K562 (cell line): ENCODE data around the gene FBXL13. TPM values are rescaled to one million over a fixed set of nuclear protein-coding genes. Genes with fewer than 3 reads are reported as not detected.

Source experiments
- ATAC-seq: fragments of 200-7000 bp; cut with Tn5 transposase; 3 replicates; pipeline ENCODE4 v1.9.1; 2020; ENCODE audit warnings: moderate library complexity
- BruUV-seq: library from RNA; stranded (reverse); fragments of 400-500 nt; replicated peaks from 2 replicates; lab custom pipeline; 2021; lab: Mats Ljungman, UMichigan
- CTCF ChIA-PET: fragments of 300-600 bp; formaldehyde crosslinking; extraction: SDS; loops from one replicate; lab custom pipeline; 2021; ENCODE audit warnings: low intra/inter-chr PET ratio; lab: Yijun Ruan, JAX
- POLR2A ChIA-PET: fragments of 300-600, 350-650 bp; sonication (Branson Sonifier 250); formaldehyde crosslinking; extraction: SDS; loops from one replicate; lab custom pipeline; 2021; ENCODE audit warnings: antibody characterized with exemption, inconsistent platforms; lab: Yijun Ruan, JAX
- DNase-seq, 4 experiments: peaks; one replicate each; pipeline versions ENCODE4 v3.0.0 to v3.0.0-alpha.2; 2011 to 2018; ENCODE audit warnings: low spot score in 3 of 4, mixed read lengths in 3 of 4; ENCODE audit errors: extremely low read depth in 1 of 4
- FAIRE-seq: peaks from 2 replicates; lab custom pipeline; 2011; peaks lifted over from hg19 to GRCh38; lab: Jason Lieb, UNC
- H2AFZ ChIP-seq: 2 replicates; pipeline ENCODE4 v1.6.0; 2011; ENCODE audit warnings: low read depth, low read length, control low read depth, inconsistent platforms
- H3K27ac ChIP-seq: fragments of 200-600 bp; 3 replicates; pipeline ENCODE4 v1.8.0; 2011; ENCODE audit warnings: low read depth, mild to moderate bottlenecking, control low read depth, inconsistent platforms, low read length, moderate library complexity, mixed read lengths; ENCODE audit errors: extremely low read depth
- H3K27me3 ChIP-seq, 2 experiments: fragments of 300-600 bp in 1 of 2; 2 replicates in 1 of 2; 3 replicates in 1 of 2; pipeline versions ENCODE4 v1.6.0 to v1.8.0; 2011; ENCODE audit warnings: inconsistent platforms in 2 of 2, low read length in 2 of 2, mild to moderate bottlenecking in 1 of 2, mixed read lengths in 1 of 2, moderate library complexity in 1 of 2; ENCODE audit not compliant: control insufficient read depth in 2 of 2, insufficient read depth in 2 of 2
- H3K36me3 ChIP-seq: fragments of 300-600 bp; 3 replicates; pipeline ENCODE4 v1.8.0; 2011; ENCODE audit warnings: mild to moderate bottlenecking, low read length, inconsistent platforms; ENCODE audit not compliant: control insufficient read depth, insufficient read depth
- H3K4me1 ChIP-seq, 2 experiments: fragments of 200-600 bp in 1 of 2; replicated peaks in 1 of 2; 2 replicates in 1 of 2; 3 replicates in 1 of 2; pipeline versions ENCODE4 v1.5.1 to v1.8.0; 2011; ENCODE audit warnings: inconsistent platforms in 2 of 2, low read length in 2 of 2, mild to moderate bottlenecking in 1 of 2, mixed read lengths in 1 of 2, moderate library complexity in 1 of 2; ENCODE audit not compliant: control insufficient read depth in 2 of 2, insufficient read depth in 2 of 2
- H3K4me2 ChIP-seq: 2 replicates; pipeline ENCODE4 v1.6.1; 2011; ENCODE audit warnings: low read length, control low read depth, inconsistent platforms, mixed read lengths; ENCODE audit not compliant: insufficient read depth
- H3K4me3 ChIP-seq: fragments of 200-600 bp; sonication (generic), shearing (Covaris generic); 2 replicates; pipeline ENCODE4 v1.5.1; 2016; ENCODE audit warnings: control low read depth, inconsistent platforms
- H3K79me2 ChIP-seq: fragments of 200-600 bp; 3 replicates; pipeline ENCODE4 v1.8.0; 2011; ENCODE audit warnings: low read length, inconsistent platforms; ENCODE audit not compliant: control insufficient read depth, insufficient read depth
- H3K9ac ChIP-seq, 2 experiments: 2 replicates each; pipeline versions ENCODE4 v1.6.0 to v1.6.1; 2011; ENCODE audit warnings: low read depth in 2 of 2, low read length in 2 of 2, control low read depth in 1 of 2, inconsistent platforms in 1 of 2, mild to moderate bottlenecking in 1 of 2, mixed read lengths in 1 of 2; ENCODE audit not compliant: insufficient read depth in 1 of 2
- H3K9me1 ChIP-seq: one replicate; pipeline ENCODE4 v1.6.0; 2011; ENCODE audit warnings: inconsistent platforms, mild to moderate bottlenecking, low read length, moderate library complexity; ENCODE audit not compliant: control insufficient read depth, insufficient read depth
- H3K9me3 ChIP-seq: replicated peaks from 2 replicates; pipeline ENCODE4 v1.5.1; 2011; ENCODE audit warnings: low read depth, low read length, inconsistent platforms; ENCODE audit not compliant: control insufficient read depth, insufficient read depth
- H4K20me1 ChIP-seq: replicated peaks from 2 replicates; pipeline ENCODE4 v1.6.1; 2011; ENCODE audit warnings: low read length, inconsistent platforms, mixed read lengths; ENCODE audit not compliant: control insufficient read depth, insufficient read depth
- ARID1B ChIP-seq: fragments of 450-650 bp; IDR thresholded peaks from 2 replicates; pipeline ENCODE4 v1.6.1; 2016; ENCODE audit warnings: antibody characterized with exemption, mild to moderate bottlenecking, inconsistent platforms
- ARID3A ChIP-seq: IDR thresholded peaks from 2 replicates; pipeline ENCODE4 v1.6.1; 2012; ENCODE audit warnings: low read depth, low read length, improper control_type of control experiment, borderline replicate concordance
- E2F3 ChIP-seq: fragments of 250-450 bp; sonication (Bioruptor Pico); IDR thresholded peaks from 2 replicates; pipeline ENCODE4 v1.4.0; 2020; ENCODE audit warnings: mild to moderate bottlenecking
- FOS ChIP-seq: IDR thresholded peaks from 3 replicates; pipeline ENCODE4 v1.6.1; 2011; ENCODE audit not compliant: insufficient read length; ENCODE audit errors: extremely low read depth
- GATAD2A ChIP-seq: fragments of 450-650 bp; IDR thresholded peaks from 2 replicates; pipeline ENCODE4 v1.6.1; 2017
- GTF2F1 ChIP-seq: IDR thresholded peaks from 2 replicates; pipeline ENCODE4 v1.6.1; 2011; ENCODE audit warnings: low read depth, low read length, improper control_type of control experiment
- JUND ChIP-seq, 2 experiments: IDR thresholded peaks; 2 replicates in 1 of 2; 3 replicates in 1 of 2; pipeline ENCODE4 v1.6.1; 2011; ENCODE audit warnings: borderline replicate concordance in 2 of 2, low read depth in 2 of 2, low read length in 2 of 2, improper control_type of control experiment in 1 of 2, missing biosample characterization in 1 of 2, missing genetic modification characterization in 1 of 2, missing genetic modification reagents in 1 of 2
- ZNF165 ChIP-seq: fragments of 250-450 bp; sonication (Bioruptor Pico); IDR thresholded peaks from 2 replicates; pipeline ENCODE4 v1.4.0; 2020; ENCODE audit warnings: borderline replicate concordance
- in situ Hi-C: fragments of 300-500 bp; cut with MboI; formaldehyde crosslinking; loops from 4 replicates; pipeline ENCODE4 v1.15.0; 2018; ENCODE audit warnings: inconsistent platforms, mixed read lengths
- intact Hi-C: fragments of 100-400 bp; cut with micrococcal nuclease; formaldehyde crosslinking; loops from 2 replicates; pipeline ENCODE4 v1.14.2; 2022
- polyA plus RNA-seq, 8 experiments: library from polyadenylated mRNA; depleted of rRNA in 4 of 8; stranded (reverse) in 5 of 8; unstranded in 3 of 8; fragments of >200 nt; fragmentation: Nextera tagmentation in 2 of 8; fragmentation: Illumina TruSeq in 1 of 8; extraction: Ambion mirVana in 2 of 8; extraction: Trizol in 1 of 8; gene quantifications; 2 replicates each; pipeline versions ENCODE4 v1.2.1 to v1.2.3, GENCODE V29; 2011 to 2014; ENCODE audit warnings: inconsistent platforms in 1 of 8, missing spikeins in 1 of 8
- total RNA-seq, 7 experiments: library from RNA; depleted of rRNA in 6 of 7; stranded (reverse); fragments of >200 nt in 6 of 7; fragmentation: Illumina TruSeq in 2 of 7; extraction: Trizol in 2 of 7; gene quantifications; 2 replicates each; pipeline versions ENCODE4 v1.2.1 to v1.2.3, GENCODE V29; 2011 to 2021; ENCODE audit warnings: low replicate concordance in 1 of 7
- TF ChIP-seq, protein P1 (sequence below), 2 experiments: fragments of 450-650 bp in 1 of 2; IDR thresholded peaks; 2 replicates each; pipeline ENCODE4 v1.6.1; 2011 to 2017; ENCODE audit warnings: low read depth in 2 of 2, antibody characterized with exemption in 1 of 2, borderline replicate concordance in 1 of 2, low read length in 1 of 2, mild to moderate bottlenecking in 1 of 2, mixed read lengths in 1 of 2; ENCODE audit not compliant: control insufficient read depth in 1 of 2
- TF ChIP-seq, protein P2 (sequence below): sonication (generic); formaldehyde crosslinking; IDR thresholded peaks from 2 replicates; pipeline ENCODE4 v1.8.0; 2022; ENCODE audit warnings: mild to moderate bottlenecking, missing genetic modification reagents
- TF ChIP-seq, protein P3 (sequence below): sonication (generic); formaldehyde crosslinking; IDR thresholded peaks from 2 replicates; pipeline ENCODE4 v1.8.0; 2022; ENCODE audit warnings: mild to moderate bottlenecking, missing genetic modification reagents

The FBXL13 gene
- total and polyA plus RNA-seq, 9 of the 15 experiments (the other 6 are each of a cell fraction or from before 2014, with no cell fraction given) = 16.3 to 55.0 (median 25.4) TPM

GRCh38 chr7:102926783-102927140 lies 147.8 kb downstream of the FBXL13 start:
- no peaks in the 10 kb centered on the region for H3K9me1 ChIP-seq
- H3K4me3 ChIP-seq = no peak overlapping the region
- ChIA-PET CTCF (no interaction called here), POLR2A (interaction anchor here (3.6 kb wide), 1 partner anchor 11 kb away, joined by 21 read pairs; no protein-coding TSS in a partner anchor)
- no peak overlapping the region for H3K27ac ChIP-seq
- H3K4me1 ChIP-seq = peaks cover 7% of the 10 kb centered on the region in 2 experiments; a peak in 3 of 5 replicates
- H3K9ac ChIP-seq = no peak overlapping the region
- in situ Hi-C loops (no loop called here), intact Hi-C loops (no loop called here)
- no peaks in the 10 kb centered on the region; the same call in 1 of the 2 replicates for H4K20me1 ChIP-seq
- H3K27me3 ChIP-seq = no peaks in the 10 kb centered on the region
- DNase-seq (no peak), ATAC-seq (no peak), FAIRE-seq (no peak)
- no peak overlapping the region for H2AFZ ChIP-seq
- no TSS peak for BruUV-seq
- no peak overlapping the region for H3K4me2 ChIP-seq
- peaks cover 34% of the 10 kb centered on the region for H3K36me3 ChIP-seq
- H3K9me3 ChIP-seq = no peaks in the 10 kb centered on the region
- H3K79me2 ChIP-seq = no peaks in the 10 kb centered on the region
- TF ChIP-seq FOS (no peak), ZNF165 (no peak), E2F3 (CRISPR knock-in tag) (no peak), ARID1B (no peak), ARID3A (no peak), JUND (IDR thresholded peaks at IDR 0.05; ENCODE audit: borderline replicate concordance, low read depth, low read length) (no peak), JUND (tag; IDR thresholded peaks at IDR 0.05; ENCODE audit: borderline replicate concordance, low read depth, low read length) (no peak), GATAD2A (no peak), GTF2F1 (no peak)
- TF ChIP-seq, protein P1, sequence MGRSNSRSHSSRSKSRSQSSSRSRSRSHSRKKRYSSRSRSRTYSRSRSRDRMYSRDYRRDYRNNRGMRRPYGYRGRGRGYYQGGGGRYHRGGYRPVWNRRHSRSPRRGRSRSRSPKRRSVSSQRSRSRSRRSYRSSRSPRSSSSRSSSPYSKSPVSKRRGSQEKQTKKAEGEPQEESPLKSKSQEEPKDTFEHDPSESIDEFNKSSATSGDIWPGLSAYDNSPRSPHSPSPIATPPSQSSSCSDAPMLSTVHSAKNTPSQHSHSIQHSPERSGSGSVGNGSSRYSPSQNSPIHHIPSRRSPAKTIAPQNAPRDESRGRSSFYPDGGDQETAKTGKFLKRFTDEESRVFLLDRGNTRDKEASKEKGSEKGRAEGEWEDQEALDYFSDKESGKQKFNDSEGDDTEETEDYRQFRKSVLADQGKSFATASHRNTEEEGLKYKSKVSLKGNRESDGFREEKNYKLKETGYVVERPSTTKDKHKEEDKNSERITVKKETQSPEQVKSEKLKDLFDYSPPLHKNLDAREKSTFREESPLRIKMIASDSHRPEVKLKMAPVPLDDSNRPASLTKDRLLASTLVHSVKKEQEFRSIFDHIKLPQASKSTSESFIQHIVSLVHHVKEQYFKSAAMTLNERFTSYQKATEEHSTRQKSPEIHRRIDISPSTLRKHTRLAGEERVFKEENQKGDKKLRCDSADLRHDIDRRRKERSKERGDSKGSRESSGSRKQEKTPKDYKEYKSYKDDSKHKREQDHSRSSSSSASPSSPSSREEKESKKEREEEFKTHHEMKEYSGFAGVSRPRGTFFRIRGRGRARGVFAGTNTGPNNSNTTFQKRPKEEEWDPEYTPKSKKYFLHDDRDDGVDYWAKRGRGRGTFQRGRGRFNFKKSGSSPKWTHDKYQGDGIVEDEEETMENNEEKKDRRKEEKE (IDR thresholded peaks at IDR 0.05; ENCODE audit: borderline replicate concordance in 1 of 2, control insufficient read depth in 1 of 2, low read depth in 2 of 2, low read length in 1 of 2) = no peak
- TF ChIP-seq, protein P2, sequence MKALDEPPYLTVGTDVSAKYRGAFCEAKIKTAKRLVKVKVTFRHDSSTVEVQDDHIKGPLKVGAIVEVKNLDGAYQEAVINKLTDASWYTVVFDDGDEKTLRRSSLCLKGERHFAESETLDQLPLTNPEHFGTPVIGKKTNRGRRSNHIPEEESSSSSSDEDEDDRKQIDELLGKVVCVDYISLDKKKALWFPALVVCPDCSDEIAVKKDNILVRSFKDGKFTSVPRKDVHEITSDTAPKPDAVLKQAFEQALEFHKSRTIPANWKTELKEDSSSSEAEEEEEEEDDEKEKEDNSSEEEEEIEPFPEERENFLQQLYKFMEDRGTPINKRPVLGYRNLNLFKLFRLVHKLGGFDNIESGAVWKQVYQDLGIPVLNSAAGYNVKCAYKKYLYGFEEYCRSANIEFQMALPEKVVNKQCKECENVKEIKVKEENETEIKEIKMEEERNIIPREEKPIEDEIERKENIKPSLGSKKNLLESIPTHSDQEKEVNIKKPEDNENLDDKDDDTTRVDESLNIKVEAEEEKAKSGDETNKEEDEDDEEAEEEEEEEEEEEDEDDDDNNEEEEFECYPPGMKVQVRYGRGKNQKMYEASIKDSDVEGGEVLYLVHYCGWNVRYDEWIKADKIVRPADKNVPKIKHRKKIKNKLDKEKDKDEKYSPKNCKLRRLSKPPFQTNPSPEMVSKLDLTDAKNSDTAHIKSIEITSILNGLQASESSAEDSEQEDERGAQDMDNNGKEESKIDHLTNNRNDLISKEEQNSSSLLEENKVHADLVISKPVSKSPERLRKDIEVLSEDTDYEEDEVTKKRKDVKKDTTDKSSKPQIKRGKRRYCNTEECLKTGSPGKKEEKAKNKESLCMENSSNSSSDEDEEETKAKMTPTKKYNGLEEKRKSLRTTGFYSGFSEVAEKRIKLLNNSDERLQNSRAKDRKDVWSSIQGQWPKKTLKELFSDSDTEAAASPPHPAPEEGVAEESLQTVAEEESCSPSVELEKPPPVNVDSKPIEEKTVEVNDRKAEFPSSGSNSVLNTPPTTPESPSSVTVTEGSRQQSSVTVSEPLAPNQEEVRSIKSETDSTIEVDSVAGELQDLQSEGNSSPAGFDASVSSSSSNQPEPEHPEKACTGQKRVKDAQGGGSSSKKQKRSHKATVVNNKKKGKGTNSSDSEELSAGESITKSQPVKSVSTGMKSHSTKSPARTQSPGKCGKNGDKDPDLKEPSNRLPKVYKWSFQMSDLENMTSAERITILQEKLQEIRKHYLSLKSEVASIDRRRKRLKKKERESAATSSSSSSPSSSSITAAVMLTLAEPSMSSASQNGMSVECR (CRISPR knock-in tag) = no peak
- TF ChIP-seq, protein P3, sequence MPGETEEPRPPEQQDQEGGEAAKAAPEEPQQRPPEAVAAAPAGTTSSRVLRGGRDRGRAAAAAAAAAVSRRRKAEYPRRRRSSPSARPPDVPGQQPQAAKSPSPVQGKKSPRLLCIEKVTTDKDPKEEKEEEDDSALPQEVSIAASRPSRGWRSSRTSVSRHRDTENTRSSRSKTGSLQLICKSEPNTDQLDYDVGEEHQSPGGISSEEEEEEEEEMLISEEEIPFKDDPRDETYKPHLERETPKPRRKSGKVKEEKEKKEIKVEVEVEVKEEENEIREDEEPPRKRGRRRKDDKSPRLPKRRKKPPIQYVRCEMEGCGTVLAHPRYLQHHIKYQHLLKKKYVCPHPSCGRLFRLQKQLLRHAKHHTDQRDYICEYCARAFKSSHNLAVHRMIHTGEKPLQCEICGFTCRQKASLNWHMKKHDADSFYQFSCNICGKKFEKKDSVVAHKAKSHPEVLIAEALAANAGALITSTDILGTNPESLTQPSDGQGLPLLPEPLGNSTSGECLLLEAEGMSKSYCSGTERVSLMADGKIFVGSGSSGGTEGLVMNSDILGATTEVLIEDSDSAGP = no peak
